ENCODE results near the gene TRIM59.

- TF ChIP-seq CTCF (IDR thresholded peaks at IDR 0.05; ENCODE audit: low read depth, low read length) (no peak), EZH2phosphoT487 (IDR thresholded peaks at IDR 0.05; ENCODE audit: low read depth) (no peak)
Measured at GRCh38 chr3:160473221-160473620, 23.6 kb upstream of the TRIM59 start.

Data from OCI-LY3 (cell line).